ENCODE results near the gene BICD1. TPM values are rescaled to one million over a fixed set of nuclear protein-coding genes. Genes with fewer than 3 reads are reported as not detected.

The BICD1 gene
- polyA plus RNA-seq: 10 to 100 TPM in 1 of 4 donors, 1 to 10 TPM in 2, under 1 TPM in 1; 0.45 to 17.0 (median 4.3) TPM
- long read RNA-seq, donor 1, partial matches to known transcripts: 0 of 2 reads
- long read RNA-seq, donor 1, other reads (novel, unspliced or antisense): 0 of 2 reads
- long read RNA-seq, donor 2, partial matches to known transcripts: 0 of 2 reads
- long read RNA-seq, donor 2, other reads (novel, unspliced or antisense): 0 of 2 reads
- long read RNA-seq, donor 3: 0 reads
- long read RNA-seq, donor 4: 0 reads
- long read RNA-seq, donor 5, partial matches to known transcripts: 0 of 1 reads
- long read RNA-seq, donor 5, other reads (novel, unspliced or antisense): 0 of 1 reads
- long read RNA-seq, donor 6, partial matches to known transcripts: 0 of 2 reads
- long read RNA-seq, donor 6, other reads (novel, unspliced or antisense): 0 of 2 reads
- long read RNA-seq, donor 7: 0 reads
- long read RNA-seq, donor 8: 0 reads
- long read RNA-seq, donor 9: 0 reads
- long read RNA-seq, donor 10, full-length matches to known transcripts: 7 of 7 reads
- long read RNA-seq, donor 10, partial matches to known transcripts: 0 of 7 reads
- long read RNA-seq, donor 10, other reads (novel, unspliced or antisense): 0 of 7 reads

- Histone ChIP-seq H3K4me1 (ENCODE audit: control insufficient read depth in 3 of 3, insufficient read depth in 2 of 3, low read depth in 1 of 3, low read length in 2 of 3) (peaks cover 3 to 9% (median 3%) of the 10 kb centered on the region in 3 donors), H3K27ac (ENCODE audit: low read depth in 1 of 3, low read length in 2 of 3) (peak within 1 kb of the TSS; percentile 50 to 88 (median 61)), H3K9me3 (ENCODE audit: control insufficient read depth in 2 of 2, insufficient read depth in 1 of 2, low read depth in 1 of 2, low read length in 1 of 2) (no peaks in the 10 kb centered on the region), H3K36me3 (ENCODE audit: control insufficient read depth in 3 of 3, insufficient read depth in 2 of 3, low read depth in 1 of 3, low read length in 3 of 3) (peaks cover 0 to 2% (median 0%) of the 10 kb centered on the region in 3 donors), H3K4me3 (ENCODE audit: low read depth in 1 of 3, low read length in 3 of 3) (peak within 1 kb of the TSS; percentile 69 to 78 (median 70)), H3K27me3 (ENCODE audit: control insufficient read depth in 3 of 3, insufficient read depth in 3 of 3, low read length in 3 of 3) (no peaks in the 10 kb centered on the region)
- 0 to 1% (median 1%) methylated on average over 58 to 96 of the region's 96 CpGs for WGBS, 3 donors
- peak; percentile 82 to 95 for DNase-seq
- FAIRE-seq: no peak
These were observed at the start of gene BICD1 for GRCh38 chr12:32106517-32107358. TSS of gene BICD1 (plus strand) at chr12:32106847. CDS start at chr12:32107332, 485 bp downstream.

DNA sequence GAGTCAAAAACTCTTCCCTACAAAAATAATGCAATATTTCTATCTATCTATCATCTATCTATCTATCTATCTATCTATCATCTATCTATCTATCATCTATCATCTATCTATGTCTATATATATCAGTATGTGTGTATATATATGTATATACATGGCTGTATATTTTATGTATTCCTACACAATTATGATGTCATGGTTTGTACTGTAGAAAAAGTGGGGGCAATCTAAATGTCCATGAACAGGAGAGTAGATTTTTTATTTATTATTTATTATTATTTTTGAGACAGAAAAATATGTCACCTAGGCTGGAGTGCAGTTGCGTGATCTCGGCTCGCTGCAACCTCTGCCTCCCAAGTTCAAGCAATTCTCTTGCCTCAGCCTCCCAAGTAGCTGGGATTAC lies 45.6 kb upstream of the BICD1 start:
- FAIRE-seq: no peak
- H3K36me3 ChIP-seq (ENCODE audit: control insufficient read depth in 3 of 3, insufficient read depth in 2 of 3, low read depth in 1 of 3, low read length in 3 of 3): no peaks in the 10 kb centered on the region
- no peak overlapping the region for H3K4me3 ChIP-seq (ENCODE audit: low read depth in 1 of 3, low read length in 3 of 3)
- 98 to 100% (median 100%) methylated on average over 3 of the region's 3 CpGs for WGBS, 3 donors
- no peak overlapping the region for H3K27ac ChIP-seq (ENCODE audit: low read depth in 1 of 3, low read length in 2 of 3)
- peaks cover 0 to 6% of the 10 kb centered on the region in 2 donors for H3K9me3 ChIP-seq (ENCODE audit: control insufficient read depth in 2 of 2, insufficient read depth in 1 of 2, low read depth in 1 of 2, low read length in 1 of 2)
- DNase-seq: no peak
- no peaks in the 10 kb centered on the region for H3K4me1 ChIP-seq (ENCODE audit: control insufficient read depth in 3 of 3, insufficient read depth in 2 of 3, low read depth in 1 of 3, low read length in 2 of 3)
- no peaks in the 10 kb centered on the region for H3K27me3 ChIP-seq (ENCODE audit: control insufficient read depth in 3 of 3, insufficient read depth in 3 of 3, low read length in 3 of 3)

GRCh38 chr12:32062881-32063280 lies 43.8 kb upstream of the BICD1 start:
- Histone ChIP-seq H3K4me1 (ENCODE audit: control insufficient read depth in 3 of 3, insufficient read depth in 2 of 3, low read depth in 1 of 3, low read length in 2 of 3) (no peaks in the 10 kb centered on the region), H3K36me3 (ENCODE audit: control insufficient read depth in 3 of 3, insufficient read depth in 2 of 3, low read depth in 1 of 3, low read length in 3 of 3) (no peaks in the 10 kb centered on the region), H3K27ac (ENCODE audit: low read depth in 1 of 3, low read length in 2 of 3) (no peak overlapping the region), H3K9me3 (ENCODE audit: control insufficient read depth in 2 of 2, insufficient read depth in 1 of 2, low read depth in 1 of 2, low read length in 1 of 2) (peaks cover 0 to 6% of the 10 kb centered on the region in 2 donors), H3K4me3 (ENCODE audit: low read depth in 1 of 3, low read length in 3 of 3) (no peak overlapping the region), H3K27me3 (ENCODE audit: control insufficient read depth in 3 of 3, insufficient read depth in 3 of 3, low read length in 3 of 3) (no peaks in the 10 kb centered on the region)
- no peak for FAIRE-seq
- WGBS, 3 donors: 38 to 64% (median 51%) methylated on average over 2 of the region's 2 CpGs
- DNase-seq: no peak

GRCh38 chr12:32063796-32064195 lies 42.9 kb upstream of the BICD1 start:
- Histone ChIP-seq H3K36me3 (ENCODE audit: control insufficient read depth in 3 of 3, insufficient read depth in 2 of 3, low read depth in 1 of 3, low read length in 3 of 3) (no peaks in the 10 kb centered on the region), H3K27ac (ENCODE audit: low read depth in 1 of 3, low read length in 2 of 3) (no peak overlapping the region), H3K4me3 (ENCODE audit: low read depth in 1 of 3, low read length in 3 of 3) (no peak overlapping the region), H3K27me3 (ENCODE audit: control insufficient read depth in 3 of 3, insufficient read depth in 3 of 3, low read length in 3 of 3) (no peaks in the 10 kb centered on the region), H3K4me1 (ENCODE audit: control insufficient read depth in 3 of 3, insufficient read depth in 2 of 3, low read depth in 1 of 3, low read length in 2 of 3) (peaks cover 0 to 7% (median 0%) of the 10 kb centered on the region in 3 donors), H3K9me3 (ENCODE audit: control insufficient read depth in 2 of 2, insufficient read depth in 1 of 2, low read depth in 1 of 2, low read length in 1 of 2) (peaks cover 0 to 6% of the 10 kb centered on the region in 2 donors)
- DNase-seq (no peak), FAIRE-seq (no peak)
- WGBS, 3 donors: 91 to 96% (median 93%) methylated on average over 4 of the region's 4 CpGs

GRCh38 chr12:32066206-32066605 lies 40.4 kb upstream of the BICD1 start:
- DNase-seq (no peak), FAIRE-seq (no peak)
- WGBS, 3 donors: 98 to 100% (median 98%) methylated on average over 2 of the region's 2 CpGs
- Histone ChIP-seq H3K4me1 (ENCODE audit: control insufficient read depth in 3 of 3, insufficient read depth in 2 of 3, low read depth in 1 of 3, low read length in 2 of 3) (peaks cover 0 to 17% (median 0%) of the 10 kb centered on the region in 3 donors), H3K27me3 (ENCODE audit: control insufficient read depth in 3 of 3, insufficient read depth in 3 of 3, low read length in 3 of 3) (no peaks in the 10 kb centered on the region), H3K27ac (ENCODE audit: low read depth in 1 of 3, low read length in 2 of 3) (no peak overlapping the region), H3K4me3 (ENCODE audit: low read depth in 1 of 3, low read length in 3 of 3) (no peak overlapping the region), H3K36me3 (ENCODE audit: control insufficient read depth in 3 of 3, insufficient read depth in 2 of 3, low read depth in 1 of 3, low read length in 3 of 3) (no peaks in the 10 kb centered on the region), H3K9me3 (ENCODE audit: control insufficient read depth in 2 of 2, insufficient read depth in 1 of 2, low read depth in 1 of 2, low read length in 1 of 2) (peaks cover 0 to 6% of the 10 kb centered on the region in 2 donors)

- Histone ChIP-seq H3K4me3 (ENCODE audit: low read depth in 1 of 3, low read length in 3 of 3) (no peak overlapping the region), H3K4me1 (ENCODE audit: control insufficient read depth in 3 of 3, insufficient read depth in 2 of 3, low read depth in 1 of 3, low read length in 2 of 3) (peaks cover 0 to 17% (median 0%) of the 10 kb centered on the region in 3 donors), H3K9me3 (ENCODE audit: control insufficient read depth in 2 of 2, insufficient read depth in 1 of 2, low read depth in 1 of 2, low read length in 1 of 2) (peaks cover 0 to 6% of the 10 kb centered on the region in 2 donors), H3K27ac (ENCODE audit: low read depth in 1 of 3, low read length in 2 of 3) (peak overlapping the region in 1 of 3 donors; percentile 58), H3K27me3 (ENCODE audit: control insufficient read depth in 3 of 3, insufficient read depth in 3 of 3, low read length in 3 of 3) (no peaks in the 10 kb centered on the region), H3K36me3 (ENCODE audit: control insufficient read depth in 3 of 3, insufficient read depth in 2 of 3, low read depth in 1 of 3, low read length in 3 of 3) (no peaks in the 10 kb centered on the region)
- WGBS, 3 donors: 12 to 55% (median 47%) methylated on average over 3 of the region's 3 CpGs
- FAIRE-seq (peak; percentile 85), DNase-seq (peak; percentile 67 to 80)
These were observed 37.6 kb upstream of the BICD1 start for GRCh38 chr12:32069071-32069470.

GRCh38 chr12:32069731-32070130 lies 36.9 kb upstream of the BICD1 start:
- FAIRE-seq (no peak), DNase-seq (no peak)
- H3K4me1 ChIP-seq (ENCODE audit: control insufficient read depth in 3 of 3, insufficient read depth in 2 of 3, low read depth in 1 of 3, low read length in 2 of 3): peaks cover 0 to 17% (median 0%) of the 10 kb centered on the region in 3 donors
- H3K27ac ChIP-seq (ENCODE audit: low read depth in 1 of 3, low read length in 2 of 3): peak overlapping the region in 1 of 3 donors; percentile 21
- peaks cover 0 to 3% of the 10 kb centered on the region in 2 donors for H3K9me3 ChIP-seq (ENCODE audit: control insufficient read depth in 2 of 2, insufficient read depth in 1 of 2, low read depth in 1 of 2, low read length in 1 of 2)
- H3K4me3 ChIP-seq (ENCODE audit: low read depth in 1 of 3, low read length in 3 of 3): no peak overlapping the region
- 84 to 91% (median 90%) methylated on average over 5 of the region's 5 CpGs for WGBS, 3 donors
- no peaks in the 10 kb centered on the region for H3K27me3 ChIP-seq (ENCODE audit: control insufficient read depth in 3 of 3, insufficient read depth in 3 of 3, low read length in 3 of 3)
- no peaks in the 10 kb centered on the region for H3K36me3 ChIP-seq (ENCODE audit: control insufficient read depth in 3 of 3, insufficient read depth in 2 of 3, low read depth in 1 of 3, low read length in 3 of 3)

- FAIRE-seq (no peak), DNase-seq (peak; percentile 61 to 63)
- Histone ChIP-seq H3K9me3 (ENCODE audit: control insufficient read depth in 2 of 2, insufficient read depth in 1 of 2, low read depth in 1 of 2, low read length in 1 of 2) (no peaks in the 10 kb centered on the region), H3K27me3 (ENCODE audit: control insufficient read depth in 3 of 3, insufficient read depth in 3 of 3, low read length in 3 of 3) (no peaks in the 10 kb centered on the region), H3K4me1 (ENCODE audit: control insufficient read depth in 3 of 3, insufficient read depth in 2 of 3, low read depth in 1 of 3, low read length in 2 of 3) (peaks cover 0 to 17% (median 0%) of the 10 kb centered on the region in 3 donors), H3K36me3 (ENCODE audit: control insufficient read depth in 3 of 3, insufficient read depth in 2 of 3, low read depth in 1 of 3, low read length in 3 of 3) (no peaks in the 10 kb centered on the region), H3K4me3 (ENCODE audit: low read depth in 1 of 3, low read length in 3 of 3) (no peak overlapping the region), H3K27ac (ENCODE audit: low read depth in 1 of 3, low read length in 2 of 3) (peak overlapping the region in 1 of 3 donors; percentile 21)
- WGBS, 3 donors: 24 to 53% (median 30%) methylated on average over 1 of the region's 1 CpG
These were observed 36.3 kb upstream of the BICD1 start for GRCh38 chr12:32070370-32070769.
